NCI-H1436 (cell line): ENCODE results near the gene KIAA0930.

Experiments used
- DNase-seq: peaks from one replicate; lab custom pipeline; 2025; lab: John Stamatoyannopoulos, UW

Gene KIAA0930

DNA sequence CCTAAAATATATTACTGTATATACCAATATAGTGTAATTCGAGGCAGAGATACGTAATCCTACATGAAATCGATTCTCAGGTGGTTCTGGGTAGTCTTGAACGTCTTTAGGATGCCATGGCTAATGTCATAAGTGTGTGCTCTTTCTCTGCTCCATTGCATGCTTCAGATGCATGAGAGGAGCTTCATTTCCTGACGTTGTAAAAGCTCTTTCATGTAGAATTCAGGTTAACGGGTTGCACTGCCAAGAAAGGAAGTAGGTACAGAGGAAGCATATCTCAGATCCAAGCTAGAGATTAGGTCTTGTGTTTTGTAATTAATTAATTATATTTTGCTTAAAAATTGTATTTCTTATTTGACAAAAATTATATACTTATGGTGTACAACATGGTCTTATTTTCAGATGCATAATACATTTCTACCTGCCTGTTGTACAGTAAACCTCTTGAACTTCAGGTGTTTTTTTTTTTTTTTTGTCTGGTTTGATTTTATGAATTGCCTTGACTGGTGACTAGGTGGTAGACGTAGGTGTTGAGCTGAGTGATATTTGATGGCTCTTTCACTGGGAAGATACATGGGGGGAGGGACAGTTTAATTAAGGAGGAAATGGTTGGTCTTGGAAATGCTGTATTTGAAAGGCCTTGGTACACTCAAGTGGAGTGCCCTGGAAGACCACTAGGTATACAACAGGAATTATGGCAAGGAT is 67.7 kb downstream of the KIAA0930 start:
- DNase-seq: no peak

DNA sequence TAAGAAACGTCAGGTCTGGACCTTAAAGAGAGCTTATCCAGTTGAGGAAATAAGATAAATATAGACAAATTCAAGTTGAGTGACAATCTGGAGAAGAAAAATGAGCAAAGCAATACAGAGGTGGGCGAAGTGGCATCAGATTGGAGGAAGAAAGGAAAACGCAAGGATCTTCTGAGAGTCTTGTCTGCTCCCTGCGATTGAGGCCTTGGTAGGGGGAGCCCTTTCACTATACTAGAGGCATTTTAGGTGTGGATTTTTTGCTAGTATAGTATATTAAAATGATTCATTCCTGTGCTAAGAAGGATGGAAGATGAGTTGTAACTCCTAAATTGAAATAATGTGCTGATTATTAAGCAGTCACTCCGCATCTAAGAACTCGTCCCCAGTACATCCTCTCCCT is 68.9 kb downstream of the KIAA0930 start:
- no peak for DNase-seq

DNA sequence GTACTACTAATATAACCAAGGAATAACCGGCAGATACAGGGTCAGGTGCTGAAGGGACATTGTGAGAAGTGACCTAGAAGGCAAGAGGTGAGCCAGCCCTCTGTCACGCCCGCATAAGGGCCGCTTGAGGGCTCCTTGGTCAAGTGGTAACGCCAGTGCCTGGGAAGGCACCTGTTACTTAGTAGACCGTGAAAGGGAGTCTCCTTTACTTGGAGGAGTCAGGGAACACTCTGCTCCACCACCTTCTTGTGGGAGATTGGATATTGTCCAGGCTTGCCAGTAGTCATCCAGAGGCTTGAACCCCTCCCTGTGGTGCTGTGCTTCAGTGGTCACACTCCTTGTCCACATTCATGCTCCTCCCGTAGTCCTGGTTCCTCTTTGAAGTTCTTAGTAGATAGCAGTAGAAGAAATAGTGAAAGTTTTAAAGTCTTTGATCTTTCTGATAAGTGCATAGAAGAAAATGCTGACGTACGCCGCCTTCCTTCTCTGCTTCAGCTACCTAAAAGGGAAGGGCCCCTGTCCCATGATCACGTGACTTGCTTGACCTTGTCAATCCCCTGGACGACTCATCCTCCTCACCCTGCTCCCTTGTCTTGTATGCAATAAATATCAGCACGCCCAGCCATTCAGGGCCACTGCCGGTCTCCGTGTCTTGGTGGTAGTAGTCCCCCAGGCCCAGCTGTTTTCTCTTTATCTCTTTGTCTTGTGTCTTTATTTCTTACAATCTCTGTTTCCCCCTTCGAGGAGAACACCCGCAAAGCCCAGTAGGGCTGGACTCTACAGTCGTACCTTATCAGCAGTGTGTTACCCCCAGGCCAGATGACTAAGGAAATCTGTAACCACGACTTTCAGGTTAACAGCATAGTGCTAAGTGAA is 70.9 kb downstream of the KIAA0930 start:
- DNase-seq: no peak

DNA sequence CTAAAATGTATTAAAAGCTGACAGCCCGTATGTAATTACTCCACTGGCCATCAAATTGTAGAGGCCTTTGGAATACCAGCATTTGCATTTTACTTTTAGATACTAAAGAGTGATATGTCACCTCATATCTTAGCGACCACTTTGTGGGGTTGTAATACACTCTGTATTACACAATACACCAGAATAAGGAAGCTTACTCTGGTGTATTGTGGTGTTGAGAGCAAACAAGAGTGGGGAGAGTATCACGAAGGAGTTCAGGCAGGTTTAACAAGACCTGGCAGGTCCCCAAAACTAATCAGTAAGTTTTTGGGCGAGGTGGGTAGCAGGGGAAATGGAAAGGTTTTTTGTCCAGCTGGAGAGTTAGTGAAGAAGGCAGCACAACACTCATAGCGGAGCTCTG is 73.8 kb downstream of the KIAA0930 start:
- no peak for DNase-seq

DNA sequence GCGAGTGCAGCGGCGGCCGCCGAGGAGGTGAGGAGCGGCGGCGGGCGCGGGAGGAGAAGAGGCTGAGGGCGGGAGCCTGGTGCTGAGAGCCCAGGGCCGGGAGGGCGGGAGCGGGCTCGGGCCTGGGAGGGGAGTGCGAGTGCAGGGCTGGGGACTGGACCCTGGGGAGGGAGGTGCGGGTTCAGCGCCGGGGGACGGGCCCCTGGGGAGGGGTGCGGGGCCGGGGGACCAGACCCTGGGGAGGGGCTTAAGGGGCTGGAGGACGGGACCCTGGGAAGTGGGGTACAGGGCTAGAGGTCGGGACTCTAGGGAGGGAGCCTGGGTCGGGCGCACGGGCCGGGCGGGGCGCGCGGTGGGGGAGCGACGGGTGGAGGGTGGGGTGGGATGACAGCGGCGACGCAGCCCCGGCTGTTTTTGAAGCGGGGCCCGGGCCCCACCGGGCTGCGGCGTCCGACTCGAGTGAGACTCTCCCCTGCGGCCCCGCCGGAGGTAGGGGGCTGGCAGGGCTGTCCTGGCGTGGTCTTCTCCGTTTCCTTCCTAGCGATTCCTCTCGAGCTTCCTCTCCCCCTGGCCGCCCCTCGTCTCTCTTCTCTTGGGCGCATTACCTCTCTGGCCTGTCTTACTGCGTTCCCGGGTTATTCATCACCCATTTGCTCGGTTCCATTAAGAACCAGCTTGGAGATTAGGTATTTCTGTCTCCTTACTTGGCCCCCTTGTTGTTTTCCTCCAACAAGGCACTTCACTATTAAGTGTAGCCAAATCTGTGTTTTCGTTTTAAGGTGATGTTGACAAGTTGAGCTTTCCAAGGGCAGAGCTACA is 76.2 kb downstream of the KIAA0930 start:
- DNase-seq: no peak

DNA sequence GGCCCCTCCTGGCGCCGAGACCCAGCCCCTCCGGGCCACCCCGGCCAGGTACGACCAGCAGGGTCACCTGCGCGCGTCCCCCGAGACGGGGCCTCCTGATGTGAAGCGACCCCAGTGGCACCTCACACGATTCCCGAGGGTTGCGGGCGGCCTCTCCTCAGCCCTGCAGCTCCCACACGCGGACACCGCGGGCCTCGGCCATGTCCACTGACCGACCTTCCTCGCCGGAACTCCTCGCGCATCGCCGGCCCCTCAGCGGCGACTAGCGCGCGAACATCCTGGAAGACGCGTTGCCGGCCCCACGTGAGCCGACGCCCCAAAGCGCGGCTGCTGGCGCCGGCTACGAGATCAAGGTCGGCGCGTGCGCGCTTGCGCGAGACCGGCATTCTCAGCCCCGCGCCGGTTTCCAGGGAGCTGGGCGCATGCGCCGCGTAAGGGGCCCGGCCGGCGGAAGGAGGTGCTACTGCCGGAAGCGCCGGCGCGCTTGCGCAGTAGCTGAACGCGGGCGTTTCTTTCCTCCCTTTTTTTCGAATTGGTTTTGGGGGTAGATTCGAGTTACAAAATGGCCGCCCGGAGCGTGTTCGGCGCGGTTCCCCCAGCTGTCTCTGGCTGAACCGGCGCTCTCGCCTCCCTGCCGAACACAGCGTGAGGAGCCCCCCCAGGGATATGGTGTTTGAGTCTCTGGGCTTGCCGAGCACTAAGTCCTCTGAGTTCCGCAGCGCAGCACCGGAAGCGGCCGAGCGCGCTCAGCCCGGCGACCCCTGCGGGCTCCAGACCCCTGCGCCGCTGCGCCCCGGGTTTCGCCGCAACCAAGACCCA is 77.0 kb downstream of the KIAA0930 start, which contains the start of gene NUP50:
Gene NUP50 (plus strand): TSS at position 475 of the 819 bp plus-strand sequence. CDS start 4,253 bp downstream, outside the sequence.
- peak; percentile 94 for DNase-seq

DNA sequence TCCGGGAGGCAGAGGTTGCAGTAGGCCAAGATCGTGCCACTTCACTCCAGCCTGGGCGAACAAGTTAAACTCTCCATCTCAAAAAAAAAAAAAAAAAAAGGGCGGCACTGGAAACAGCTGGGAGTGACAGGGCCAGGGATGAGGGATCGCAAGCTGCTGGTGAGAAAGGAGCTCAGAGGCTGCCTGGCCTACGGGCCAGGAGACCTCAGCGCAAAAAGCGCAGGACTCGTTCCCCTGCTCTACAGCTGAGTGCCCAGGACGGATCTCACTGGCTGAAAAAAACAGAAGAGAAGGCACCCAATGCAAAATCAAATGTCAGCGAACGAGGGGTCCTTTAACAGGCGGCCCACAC is 77.6 kb downstream of the KIAA0930 start:
- peak; percentile 40 for DNase-seq

DNA sequence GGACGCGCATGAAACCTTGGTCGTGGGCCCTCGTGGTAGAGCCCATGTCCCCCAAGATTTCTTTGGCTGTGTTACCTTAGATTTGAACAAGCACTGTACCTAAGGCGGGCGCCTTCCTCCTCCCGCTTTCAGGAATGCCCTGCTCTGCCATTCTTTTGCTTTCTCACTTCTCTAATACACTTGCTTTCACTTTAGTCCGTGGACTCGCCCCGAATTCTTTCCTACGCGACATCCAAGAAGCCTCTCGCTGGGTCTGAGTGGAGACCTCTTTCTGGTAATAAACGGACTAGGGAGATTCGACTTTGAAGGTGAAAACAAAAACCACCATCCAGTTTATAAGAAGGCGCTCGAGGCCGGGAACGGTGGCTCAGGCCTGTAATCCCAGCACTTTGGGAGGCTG is 78.2 kb downstream of the KIAA0930 start:
- DNase-seq: no peak

DNA sequence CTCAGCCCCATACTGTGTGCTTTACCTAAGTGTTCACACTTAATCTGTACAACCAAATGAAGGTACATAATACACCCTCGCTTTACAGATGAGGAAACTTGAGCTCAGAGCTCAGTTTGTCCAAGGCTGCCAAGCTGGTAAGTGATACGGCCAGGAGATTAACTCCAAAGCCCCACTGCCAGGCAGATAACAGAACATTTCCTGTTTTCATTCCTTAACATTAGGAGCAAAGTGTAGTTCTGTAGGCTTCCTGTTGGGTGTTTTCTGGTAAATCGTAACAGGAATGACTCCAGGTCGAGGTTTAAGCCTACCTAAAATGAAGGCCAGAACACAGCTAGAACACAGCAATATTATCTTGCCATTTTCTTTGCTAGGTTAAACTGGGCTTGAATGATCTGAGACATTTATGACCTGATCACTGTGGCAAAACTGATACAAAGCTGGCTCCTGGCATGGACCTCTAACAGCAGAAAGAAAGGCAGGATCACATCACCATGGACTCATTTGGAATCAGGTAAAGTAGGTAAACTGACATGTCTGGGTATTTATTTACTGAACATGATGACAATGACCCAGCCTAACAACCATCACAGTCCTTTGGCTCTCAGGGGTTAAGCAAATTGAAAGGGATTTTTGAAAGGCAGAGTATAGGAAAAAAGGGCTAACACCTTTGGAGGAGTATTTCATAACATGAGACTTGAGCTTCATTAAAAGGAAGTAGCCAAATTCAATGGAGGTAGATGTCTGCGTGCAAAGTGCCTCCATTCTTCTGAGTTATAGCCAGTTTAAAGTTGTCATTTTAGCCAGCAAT is 80.8 kb downstream of the KIAA0930 start:
- DNase-seq: no peak

DNA sequence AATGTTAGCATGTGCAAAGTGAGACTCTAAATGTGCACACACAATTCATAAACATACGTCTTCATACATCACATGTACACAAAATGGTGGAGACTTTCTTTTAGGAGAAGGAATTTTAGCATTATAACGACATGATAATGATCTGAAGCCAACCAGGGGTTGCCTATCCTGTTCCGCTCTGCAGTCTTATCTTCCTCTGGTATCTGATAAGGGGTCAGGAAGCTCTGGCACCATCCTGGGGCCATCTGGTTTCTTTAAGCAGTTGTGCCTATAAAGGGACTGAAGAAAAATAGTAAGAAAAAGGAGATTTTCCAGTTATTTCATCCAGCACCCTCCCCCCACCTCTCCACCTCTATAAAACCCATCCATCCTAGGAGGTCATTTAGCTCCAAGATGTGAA is 82.8 kb downstream of the KIAA0930 start:
- DNase-seq: no peak

DNA sequence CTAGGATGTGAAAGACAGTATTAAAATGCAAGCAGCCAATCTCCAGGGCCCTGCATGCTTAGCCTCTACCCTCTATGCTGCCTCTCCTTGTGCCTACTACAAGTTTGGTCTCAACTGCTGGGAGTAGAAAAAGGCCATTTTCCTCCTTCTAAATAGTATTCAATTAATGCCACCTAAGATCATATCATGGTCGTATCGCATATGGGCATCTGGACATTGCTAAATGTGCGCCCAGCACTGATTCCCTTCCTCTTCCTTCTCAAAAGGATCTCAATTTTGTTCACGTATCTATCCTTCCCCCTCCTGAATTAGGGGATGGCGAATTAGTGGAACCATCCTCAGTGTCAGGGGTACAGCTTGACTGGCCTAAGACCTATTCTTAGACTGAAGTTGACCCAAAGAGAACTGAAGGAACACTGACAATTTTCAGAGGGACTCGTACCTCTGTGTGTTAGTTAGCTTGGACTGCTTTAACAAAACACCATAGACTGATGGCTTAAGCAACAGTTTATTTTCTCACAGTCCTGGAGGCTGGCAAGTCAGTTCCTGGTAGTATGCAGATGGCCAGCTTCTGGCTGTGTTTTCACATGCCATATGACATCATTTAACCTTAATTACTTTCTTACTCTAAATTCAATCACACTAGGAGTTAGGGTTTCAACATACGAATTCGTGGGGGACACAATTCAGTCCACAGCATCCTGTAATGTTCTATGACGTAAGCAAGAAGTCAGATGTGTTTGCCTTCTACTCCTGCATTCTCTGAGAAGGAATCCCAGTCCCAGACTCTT is 85.4 kb downstream of the KIAA0930 start:
- no peak for DNase-seq

DNA sequence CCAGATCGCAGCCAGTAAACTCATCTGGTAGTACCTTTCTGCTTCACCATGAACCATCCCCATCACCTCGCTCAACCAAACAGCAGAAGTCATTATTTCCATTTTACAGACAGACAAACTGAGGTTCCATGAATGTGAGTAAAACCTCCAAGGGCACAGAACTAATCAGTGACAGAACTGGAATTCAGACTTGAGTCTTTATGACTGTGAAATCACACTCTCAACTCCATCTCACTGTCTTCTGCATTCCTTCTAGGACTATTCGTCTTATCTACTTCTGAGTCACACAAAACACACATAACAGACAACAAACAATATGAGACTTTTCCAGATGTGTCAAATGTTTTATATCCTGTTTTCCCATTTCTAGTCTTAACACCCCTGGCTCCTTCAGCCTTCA is 86.3 kb downstream of the KIAA0930 start:
- no peak for DNase-seq

DNA sequence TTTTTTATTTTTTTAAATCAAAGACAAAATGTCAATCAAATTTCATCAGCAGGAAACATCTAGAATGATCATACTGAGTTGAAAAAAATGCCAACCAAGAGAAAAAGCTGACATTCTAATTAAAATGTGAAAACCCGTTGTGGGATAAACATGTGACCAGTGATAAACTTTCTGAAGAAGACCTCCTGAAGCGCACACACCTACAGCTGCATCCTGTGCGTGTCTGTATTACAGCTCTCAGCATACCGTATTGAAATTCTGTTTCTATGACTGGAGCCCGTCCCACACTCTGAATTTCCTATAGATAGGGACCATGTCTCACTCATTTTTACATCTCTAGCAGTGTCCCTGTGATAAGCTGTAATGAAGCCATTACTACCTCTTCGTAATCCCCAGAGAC is 89.2 kb downstream of the KIAA0930 start:
- DNase-seq: no peak

DNA sequence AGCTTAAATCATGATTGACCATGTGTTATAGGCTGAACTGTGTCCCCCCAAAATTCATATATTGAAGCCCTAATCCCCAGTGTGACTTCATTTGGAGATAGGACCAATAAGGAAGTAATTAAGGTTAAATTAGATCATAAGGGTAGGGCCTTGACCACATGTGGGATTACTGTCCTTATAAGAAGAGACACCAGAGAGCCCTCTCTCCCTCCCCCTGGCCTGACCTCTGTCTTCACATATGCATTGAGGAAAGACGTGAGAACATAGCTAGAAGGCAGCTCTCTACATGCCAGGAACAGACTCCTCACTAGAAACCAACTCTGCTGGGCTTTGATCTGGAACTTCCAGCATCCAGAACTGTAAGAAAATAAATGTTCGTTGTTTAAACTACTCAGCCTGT is 90.6 kb downstream of the KIAA0930 start:
- no peak for DNase-seq

DNA sequence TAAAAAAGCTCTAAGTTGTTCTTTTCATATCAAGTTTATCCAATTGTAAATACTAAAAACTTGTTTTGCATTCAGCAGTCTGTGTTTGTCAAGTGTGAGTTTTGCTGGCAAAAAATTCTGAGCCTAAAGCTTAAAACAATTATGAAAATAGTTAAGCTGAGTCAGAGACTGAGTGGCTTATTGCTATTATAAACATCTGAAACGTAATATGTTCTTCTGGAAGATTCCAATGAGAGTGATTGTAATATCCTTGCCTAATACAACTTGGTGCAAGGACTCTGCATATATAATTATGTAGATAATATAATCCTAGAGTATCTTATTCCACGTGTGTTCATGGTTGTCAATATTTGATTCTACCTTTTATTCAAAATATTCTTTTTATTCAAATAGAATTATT is 91.0 kb downstream of the KIAA0930 start:
- no peak for DNase-seq

DNA sequence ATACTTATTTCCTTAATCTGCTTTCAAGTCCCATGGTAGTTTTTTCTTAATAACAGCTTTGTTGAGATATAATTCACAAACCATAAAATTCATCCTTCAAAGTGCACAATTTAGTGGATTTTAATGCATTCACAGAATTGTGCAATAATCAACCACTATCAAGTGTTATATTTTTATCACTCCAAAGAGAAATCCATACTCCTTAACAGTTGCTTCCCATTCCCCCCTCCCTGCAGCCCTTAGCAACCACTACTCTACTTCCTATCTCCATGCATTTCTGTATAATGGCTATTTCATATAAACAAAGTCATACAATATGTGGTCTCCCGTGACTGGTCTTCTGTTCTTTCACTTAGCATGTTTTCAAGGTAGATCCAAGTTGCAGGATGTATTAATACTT is 95.8 kb downstream of the KIAA0930 start:
- DNase-seq: no peak

DNA sequence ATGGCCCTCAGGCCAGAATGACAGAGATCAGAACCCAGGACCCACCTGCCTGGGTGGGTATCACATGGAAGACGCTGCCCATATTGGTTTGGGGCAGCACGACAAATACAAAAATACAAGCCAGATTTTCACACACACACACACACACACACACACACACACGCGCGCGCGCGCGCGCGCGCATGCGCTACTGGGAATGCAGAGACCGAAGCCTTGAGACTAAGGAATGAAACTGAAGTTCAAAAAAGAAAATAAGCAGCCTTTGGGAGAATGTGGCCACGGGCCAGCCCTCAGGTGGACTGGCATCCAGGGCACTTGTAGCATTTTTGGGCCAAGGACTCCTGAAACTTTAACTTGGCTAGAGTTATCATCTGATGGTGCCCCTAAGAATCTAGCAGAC is 98.3 kb downstream of the KIAA0930 start:
- no peak for DNase-seq
